ENCODE measurements around the gene DNMT3A. TPM values are rescaled to one million over a fixed set of nuclear protein-coding genes. Genes with fewer than 3 reads are reported as not detected.

DNMT3A gene
- total RNA-seq, 1 donor from 2014 or later, result 219 TPM

- Mint-ChIP-seq H3K36me3 (peaks cover 8% of the 10 kb centered on the region), H3K9me3 (no peaks in the 10 kb centered on the region), H3K27me3 (ENCODE audit: low read depth) (no peaks in the 10 kb centered on the region), H3K4me3 (no peak overlapping the region), H3K4me1 (peaks cover 25% of the 10 kb centered on the region), H3K27ac (no peak overlapping the region)
- DNase-seq (ENCODE audit: low spot score in 2 of 2, unreplicated experiment in 2 of 2), result no peak
- no peak for TF ChIP-seq CTCF (IDR thresholded peaks at IDR 0.05; ENCODE audit: unreplicated experiment)
These were observed 33.7 kb downstream of the DNMT3A start for GRCh38 chr2:25307949-25308557.

- H3K36me3 Mint-ChIP-seq, result peaks cover 12% of the 10 kb centered on the region
- H3K4me1 Mint-ChIP-seq, result peaks cover 25% of the 10 kb centered on the region
- H3K27me3 Mint-ChIP-seq (ENCODE audit: low read depth), result no peaks in the 10 kb centered on the region
- H3K4me3 Mint-ChIP-seq, result no peak overlapping the region
- no peaks in the 10 kb centered on the region for H3K9me3 Mint-ChIP-seq
- no peak for TF ChIP-seq CTCF (IDR thresholded peaks at IDR 0.05; ENCODE audit: unreplicated experiment)
- no peak overlapping the region for H3K27ac Mint-ChIP-seq
- DNase-seq (ENCODE audit: low spot score in 2 of 2, unreplicated experiment in 2 of 2), result no peak
These were observed 34.9 kb downstream of the DNMT3A start for GRCh38 chr2:25306777-25307368.

- H3K27ac Mint-ChIP-seq, result no peak overlapping the region
- peaks cover 14% of the 10 kb centered on the region for H3K36me3 Mint-ChIP-seq
- no peak for DNase-seq (ENCODE audit: low spot score in 2 of 2, unreplicated experiment in 2 of 2)
- H3K9me3 Mint-ChIP-seq, result no peaks in the 10 kb centered on the region
- H3K4me3 Mint-ChIP-seq, result no peak overlapping the region
- no peaks in the 10 kb centered on the region for H3K27me3 Mint-ChIP-seq (ENCODE audit: low read depth)
- TF ChIP-seq CTCF (IDR thresholded peaks at IDR 0.05; ENCODE audit: unreplicated experiment), result no peak
- peaks cover 24% of the 10 kb centered on the region for H3K4me1 Mint-ChIP-seq
These were observed 36.0 kb downstream of the DNMT3A start for GRCh38 chr2:25305775-25306174.

GRCh38 chr2:25304826-25305596, 36.7 kb downstream of the DNMT3A start:
- DNase-seq (ENCODE audit: low spot score in 2 of 2, unreplicated experiment in 2 of 2), result no peak
- Mint-ChIP-seq H3K9me3 (no peaks in the 10 kb centered on the region), H3K36me3 (peaks cover 17% of the 10 kb centered on the region), H3K27me3 (ENCODE audit: low read depth) (no peaks in the 10 kb centered on the region), H3K27ac (peak overlapping the region; percentile 21), H3K4me3 (no peak overlapping the region), H3K4me1 (peaks cover 18% of the 10 kb centered on the region)
- TF ChIP-seq CTCF (IDR thresholded peaks at IDR 0.05; ENCODE audit: unreplicated experiment), result no peak

GRCh38 chr2:25304321-25304720, 37.4 kb downstream of the DNMT3A start:
- Mint-ChIP-seq H3K27ac (no peak overlapping the region), H3K4me1 (peaks cover 16% of the 10 kb centered on the region), H3K4me3 (no peak overlapping the region), H3K36me3 (peaks cover 17% of the 10 kb centered on the region), H3K9me3 (no peaks in the 10 kb centered on the region), H3K27me3 (ENCODE audit: low read depth) (no peaks in the 10 kb centered on the region)
- DNase-seq (ENCODE audit: low spot score in 2 of 2, unreplicated experiment in 2 of 2), result no peak
- no peak for TF ChIP-seq CTCF (IDR thresholded peaks at IDR 0.05; ENCODE audit: unreplicated experiment)
